PC-3 (cell line): ENCODE data around the gene CISTR. TPM values are rescaled to one million over a fixed set of nuclear protein-coding genes. Genes with fewer than 3 reads are reported as not detected.
A peak's percentile ranks its signal among the peaks of the same experiment; 100 is the strongest.
"Not testable (repeated sequence)": the region's sequence is repeated elsewhere in the genome, so short reads cannot be mapped to it uniquely, and the experiment has no call there.

Experiments
- ATAC-seq: fragments of 200-7000 bp; cut with Tn5 transposase; 2 replicates; pipeline ENCODE4 v1.9.1; 2020; ENCODE audit warnings: mild to moderate bottlenecking, moderate library complexity
- BruUV-seq: library from RNA; stranded (reverse); fragments of 400-500 nt; replicated peaks from 2 replicates; lab custom pipeline; 2021; lab: Mats Ljungman, UMichigan
- CTCF ChIA-PET: fragments of 300-600 bp; sonication (Branson Sonifier 250); formaldehyde crosslinking; loops from one replicate; lab custom pipeline; 2022; ENCODE audit warnings: antibody characterized with exemption; lab: Charles Lee
- POLR2A ChIA-PET: fragments of 300-600 bp; sonication (Branson Sonifier 250); formaldehyde crosslinking; loops from one replicate; lab custom pipeline; 2022; ENCODE audit warnings: antibody characterized with exemption; ENCODE audit not compliant: unreplicated experiment; lab: Charles Lee
- DNase-seq: peaks from one replicate; pipeline ENCODE4 v3.0.0-alpha.2; 2015
- H2AFZ ChIP-seq: fragments of 300-600 bp; sonication (generic); 2 replicates; pipeline ENCODE4 v1.6.0; 2016; ENCODE audit warnings: antibody characterized with exemption, low read length
- H3F3A ChIP-seq: fragments of 300-600 bp; sonication (generic); one replicate; pipeline ENCODE4 v1.6.0; 2017; ENCODE audit warnings: antibody characterized with exemption, low read length, control low read depth, mild to moderate bottlenecking; ENCODE audit not compliant: unreplicated experiment
- H3K27ac ChIP-seq: fragments of 300-600 bp; sonication (generic); 2 replicates; pipeline ENCODE4 v1.5.1; 2016; ENCODE audit warnings: mild to moderate bottlenecking, low read length
- H3K27me3 ChIP-seq: fragments of 300-600 bp; sonication (generic); 2 replicates; pipeline ENCODE4 v1.6.1; 2016; ENCODE audit warnings: low read length, mixed read lengths
- H3K36me3 ChIP-seq: fragments of 300-600 bp; sonication (generic); 2 replicates; pipeline ENCODE4 v1.6.1; 2016; ENCODE audit warnings: low read depth, mixed run types, low read length, mixed read lengths
- H3K4me1 ChIP-seq: fragments of 300-600 bp; sonication (generic); 2 replicates; pipeline ENCODE4 v1.5.1; 2016; ENCODE audit warnings: low read length; ENCODE audit not compliant: insufficient read depth
- H3K4me2 ChIP-seq: fragments of 300-600 bp; sonication (generic); 2 replicates; pipeline ENCODE4 v1.6.0; 2016; ENCODE audit warnings: low read length
- H3K4me3 ChIP-seq: fragments of 300-600 bp; sonication (generic); 2 replicates; pipeline ENCODE4 v1.5.1; 2016; ENCODE audit warnings: mild to moderate bottlenecking, low read length, mixed read lengths
- H3K79me2 ChIP-seq: fragments of 300-600 bp; sonication (generic); 2 replicates; pipeline ENCODE4 v1.6.1; 2017; ENCODE audit warnings: low read length, mixed read lengths
- H3K9ac ChIP-seq: fragments of 300-600 bp; sonication (generic); 2 replicates; pipeline ENCODE4 v1.6.0; 2016; ENCODE audit warnings: mild to moderate bottlenecking, low read length
- H3K9me2 ChIP-seq: fragments of 300-600 bp; sonication (generic); replicated peaks from 2 replicates; pipeline ENCODE4 v1.6.1; 2016; ENCODE audit warnings: mixed run types, low read length, mixed read lengths
- H3K9me3 ChIP-seq: fragments of 300-600 bp; sonication (generic); 2 replicates; pipeline ENCODE4 v1.6.1; 2016; ENCODE audit warnings: low read length, mixed read lengths
- H4K20me1 ChIP-seq: fragments of 300-600 bp; sonication (generic); 2 replicates; pipeline ENCODE4 v1.6.1; 2016; ENCODE audit warnings: low read length, mixed read lengths
- EZH2 ChIP-seq: fragments of 300-600 bp; sonication (generic); IDR thresholded peaks from one replicate; pipeline ENCODE4 v1.6.1; 2017; ENCODE audit warnings: antibody characterized with exemption, mild to moderate bottlenecking, low read length; ENCODE audit not compliant: unreplicated experiment
- EZH2phosphoT487 ChIP-seq: fragments of 300-600 bp; sonication (generic); IDR thresholded peaks from 2 replicates; pipeline ENCODE4 v1.6.1; 2018; ENCODE audit warnings: mild to moderate bottlenecking, antibody characterized with exemption, low read length, borderline replicate concordance
- intact Hi-C: fragments of 100-400 bp; cut with micrococcal nuclease; formaldehyde crosslinking; loops from 2 replicates; pipeline ENCODE4 v1.9.0; 2023
- total RNA-seq: library from RNA; depleted of rRNA; stranded (reverse); fragments of >200 nt; gene quantifications from 2 replicates; pipeline ENCODE4 v1.2.3, GENCODE V29; 2014
- TF ChIP-seq, protein P1 (sequence below): fragments of 300-600 bp; sonication (generic); conservative IDR thresholded peaks from 2 replicates; pipeline ENCODE4 v1.5.1; 2017; ENCODE audit warnings: antibody characterized with exemption, low read depth, mild to moderate bottlenecking, low read length

CISTR gene
- total RNA-seq, 1 experiment from 2014 or later: not detected

DNA sequence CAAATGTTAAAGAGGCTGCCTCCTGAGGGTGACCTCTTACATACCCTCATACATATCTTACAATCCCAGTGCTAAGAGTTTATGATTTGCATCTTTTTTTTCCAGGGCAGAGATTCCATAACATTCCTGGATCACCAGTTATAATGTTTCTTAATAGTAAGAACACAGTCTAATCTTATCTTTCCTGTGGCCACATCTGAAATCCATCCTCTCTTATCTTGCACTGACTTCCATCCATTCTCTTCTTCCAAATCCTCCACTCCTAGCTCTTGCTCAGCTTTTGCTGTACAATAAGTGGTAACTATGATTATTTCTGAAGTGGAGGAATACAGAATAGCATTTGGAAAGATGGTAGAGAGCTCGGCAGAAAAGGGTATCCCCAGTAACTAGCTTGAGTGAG is 30.8 kb downstream of the CISTR start:
- intact Hi-C loops: no loop called here
- Histone ChIP-seq H3K4me1 (peaks cover 3% of the 10 kb centered on the region), H3K27ac (no peak overlapping the region), H3K27me3 (no peaks in the 10 kb centered on the region), H3K9me2 (no peaks in the 10 kb centered on the region), H3K9ac (no peak overlapping the region), H2AFZ (no peak overlapping the region), H3K4me3 (no peak overlapping the region), H3K79me2 (no peaks in the 10 kb centered on the region), H4K20me1 (no peaks in the 10 kb centered on the region), H3F3A (no peaks in the 10 kb centered on the region), H3K36me3 (no peaks in the 10 kb centered on the region; the same call in 1 of the 2 replicates), H3K4me2 (no peak overlapping the region), H3K9me3 (no peaks in the 10 kb centered on the region)
- POLR2A ChIA-PET: no interaction called here
- CTCF ChIA-PET: interaction anchor here (0.6 to 0.8 kb wide), 2 partner anchors 22 to 238 kb away, joined by 3 to 7 read pairs; no protein-coding TSS in a partner anchor
- DNase-seq (no peak), ATAC-seq (no peak)
- no TSS peak for BruUV-seq
- no peak for TF ChIP-seq EZH2phosphoT487
- TF ChIP-seq, protein P1, sequence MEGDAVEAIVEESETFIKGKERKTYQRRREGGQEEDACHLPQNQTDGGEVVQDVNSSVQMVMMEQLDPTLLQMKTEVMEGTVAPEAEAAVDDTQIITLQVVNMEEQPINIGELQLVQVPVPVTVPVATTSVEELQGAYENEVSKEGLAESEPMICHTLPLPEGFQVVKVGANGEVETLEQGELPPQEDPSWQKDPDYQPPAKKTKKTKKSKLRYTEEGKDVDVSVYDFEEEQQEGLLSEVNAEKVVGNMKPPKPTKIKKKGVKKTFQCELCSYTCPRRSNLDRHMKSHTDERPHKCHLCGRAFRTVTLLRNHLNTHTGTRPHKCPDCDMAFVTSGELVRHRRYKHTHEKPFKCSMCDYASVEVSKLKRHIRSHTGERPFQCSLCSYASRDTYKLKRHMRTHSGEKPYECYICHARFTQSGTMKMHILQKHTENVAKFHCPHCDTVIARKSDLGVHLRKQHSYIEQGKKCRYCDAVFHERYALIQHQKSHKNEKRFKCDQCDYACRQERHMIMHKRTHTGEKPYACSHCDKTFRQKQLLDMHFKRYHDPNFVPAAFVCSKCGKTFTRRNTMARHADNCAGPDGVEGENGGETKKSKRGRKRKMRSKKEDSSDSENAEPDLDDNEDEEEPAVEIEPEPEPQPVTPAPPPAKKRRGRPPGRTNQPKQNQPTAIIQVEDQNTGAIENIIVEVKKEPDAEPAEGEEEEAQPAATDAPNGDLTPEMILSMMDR: no peak
- TF ChIP-seq EZH2: no peak

- Histone ChIP-seq H3K9ac (no peak overlapping the region), H3K27me3 (no peaks in the 10 kb centered on the region), H4K20me1 (no peaks in the 10 kb centered on the region), H3K4me2 (no peak overlapping the region), H3K4me3 (no peak overlapping the region), H3F3A (no peaks in the 10 kb centered on the region), H3K4me1 (no peaks in the 10 kb centered on the region), H3K27ac (no peak overlapping the region), H3K79me2 (no peaks in the 10 kb centered on the region), H3K9me2 (no peaks in the 10 kb centered on the region), H2AFZ (no peak overlapping the region), H3K36me3 (no peaks in the 10 kb centered on the region; the same call in 1 of the 2 replicates), H3K9me3 (no peaks in the 10 kb centered on the region)
- TF ChIP-seq EZH2phosphoT487: no peak
- no peak for TF ChIP-seq EZH2
- TF ChIP-seq, protein P1: no peak
- ChIA-PET CTCF (interaction anchor here (0.6 kb wide), 1 partner anchor 39 kb away, joined by 5 read pairs; no protein-coding TSS in a partner anchor), POLR2A (no interaction called here)
- DNase-seq: no peak
- no TSS peak for BruUV-seq
- peak; percentile 33; the same call in 1 of the 2 replicates for ATAC-seq
- intact Hi-C loops: no loop called here
Observed at GRCh38 chr12:53719649-53720048, 32.1 kb downstream of the CISTR start.

- H3K4me3 ChIP-seq, H3K4me2 ChIP-seq, H3K36me3 ChIP-seq, H3K79me2 ChIP-seq, H4K20me1 ChIP-seq, H3K9ac ChIP-seq, H3K9me2 ChIP-seq, intact Hi-C loops, H3F3A ChIP-seq, H3K9me3 ChIP-seq, H3K4me1 ChIP-seq, DNase-seq, H3K27ac ChIP-seq, H3K27me3 ChIP-seq, H2AFZ ChIP-seq, ATAC-seq, BruUV-seq, POLR2A ChIA-PET: not testable (repeated sequence)
- CTCF ChIA-PET: interaction anchor here (0.6 kb wide), 1 partner anchor 19 kb away, joined by 3 read pairs; no protein-coding TSS in a partner anchor
Observed at GRCh38 chr12:53718567-53718966, 33.2 kb downstream of the CISTR start.
